ENCODE data around the gene ANGPTL2. TPM values are rescaled to one million over a fixed set of nuclear protein-coding genes. Genes with fewer than 3 reads are reported as not detected.
"Not testable (repeated sequence)": the region's sequence is repeated elsewhere in the genome, so short reads cannot be mapped to it uniquely, and the experiment has no call there.

ANGPTL2 gene, protein sequence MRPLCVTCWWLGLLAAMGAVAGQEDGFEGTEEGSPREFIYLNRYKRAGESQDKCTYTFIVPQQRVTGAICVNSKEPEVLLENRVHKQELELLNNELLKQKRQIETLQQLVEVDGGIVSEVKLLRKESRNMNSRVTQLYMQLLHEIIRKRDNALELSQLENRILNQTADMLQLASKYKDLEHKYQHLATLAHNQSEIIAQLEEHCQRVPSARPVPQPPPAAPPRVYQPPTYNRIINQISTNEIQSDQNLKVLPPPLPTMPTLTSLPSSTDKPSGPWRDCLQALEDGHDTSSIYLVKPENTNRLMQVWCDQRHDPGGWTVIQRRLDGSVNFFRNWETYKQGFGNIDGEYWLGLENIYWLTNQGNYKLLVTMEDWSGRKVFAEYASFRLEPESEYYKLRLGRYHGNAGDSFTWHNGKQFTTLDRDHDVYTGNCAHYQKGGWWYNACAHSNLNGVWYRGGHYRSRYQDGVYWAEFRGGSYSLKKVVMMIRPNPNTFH
- total RNA-seq (10 to 100 TPM; 36.7 to 44.8 TPM), polyA plus RNA-seq (10 to 100 TPM; 13.4 to 51.2 TPM)
- long read RNA-seq, donor 1, transcript ANGPTL2-202 (5 exons, 3,707 nt) = major isoform, 9 of 24 reads
- long read RNA-seq, donor 1, partial matches to known transcripts = 4 of 24 reads
- long read RNA-seq, donor 1, other reads (novel, unspliced or antisense) = 11 of 24 reads
- long read RNA-seq, donor 2, partial matches to known transcripts = 3 of 8 reads
- long read RNA-seq, donor 2, other reads (novel, unspliced or antisense) = 2 of 8 reads

GRCh38 chr9:127122176-127123063 lies at the start of gene ANGPTL2:
ANGPTL2 (minus strand) TSS chr9:127122635; CDS start chr9:127108731, 13,904 bp downstream.
- Histone ChIP-seq H3K27ac (ENCODE audit: low read depth in 1 of 2, low read length in 2 of 2) (peak within 1 kb of the TSS; percentile 78 to 81), H3K4me3 (ENCODE audit: low read length in 2 of 2) (peak within 1 kb of the TSS; percentile 21 to 28), H3K4me1 (ENCODE audit: control insufficient read depth in 1 of 2, insufficient read depth in 2 of 2, low read length in 2 of 2) (no peaks in the 10 kb centered on the region), H3K9me3 (ENCODE audit: control insufficient read depth, low read length) (no peaks in the 10 kb centered on the region), H3K27me3 (ENCODE audit: control insufficient read depth in 1 of 2, insufficient read depth in 2 of 2, low read length in 1 of 2) (no peaks in the 10 kb centered on the region), H3K36me3 (ENCODE audit: control insufficient read depth in 1 of 2, insufficient read depth in 2 of 2, low read length in 1 of 2) (no peaks in the 10 kb centered on the region)
- peak; percentile 95 to 96 for DNase-seq
- WGBS, 2 donors = 1 to 2% methylated on average over 32 to 43 of the region's 43 CpGs
- peak; percentile 94 for ATAC-seq (ENCODE audit: low FRiP score)
- intact Hi-C loops (cut with DNase I) = loop anchor here (5.0 to 10.0 kb wide), 2 partner anchors 65 to 158 kb away; no protein-coding TSS in a partner anchor

GRCh38 chr9:127171348-127171747 lies 48.9 kb upstream of the ANGPTL2 start:
- H3K36me3 ChIP-seq (ENCODE audit: control insufficient read depth in 1 of 2, insufficient read depth in 2 of 2, low read length in 1 of 2); H3K9me3 ChIP-seq (ENCODE audit: control insufficient read depth, low read length); H3K27ac ChIP-seq (ENCODE audit: low read depth in 1 of 2, low read length in 2 of 2); ATAC-seq (ENCODE audit: low FRiP score); H3K27me3 ChIP-seq (ENCODE audit: control insufficient read depth in 1 of 2, insufficient read depth in 2 of 2, low read length in 1 of 2); H3K4me1 ChIP-seq (ENCODE audit: control insufficient read depth in 1 of 2, insufficient read depth in 2 of 2, low read length in 2 of 2); H3K4me3 ChIP-seq (ENCODE audit: low read length in 2 of 2); intact Hi-C loops (cut with DNase I): not testable (repeated sequence)
- WGBS, 2 donors = 98 to 99% methylated on average over 9 of the region's 9 CpGs
- peak in 1 of 2 donors; percentile 36 for DNase-seq

DNA sequence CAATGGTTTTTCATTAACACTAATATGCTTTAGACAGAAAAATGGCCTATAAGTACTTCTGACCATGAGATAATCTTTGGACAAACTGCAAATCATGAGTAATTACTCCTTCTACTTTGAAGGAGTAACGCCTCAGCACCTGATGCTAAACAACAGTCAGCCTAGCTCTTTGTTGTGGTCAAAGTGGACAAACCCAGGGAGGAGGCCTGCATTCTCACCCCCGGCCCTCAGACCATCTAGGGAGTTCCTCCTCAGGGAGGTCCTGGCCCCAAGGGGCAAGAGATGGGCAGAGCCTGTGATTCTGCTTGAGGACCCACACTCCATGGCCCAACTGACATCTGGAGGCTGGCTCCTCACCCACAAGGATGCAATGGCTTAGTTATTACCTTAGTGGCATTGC lies 48.2 kb upstream of the ANGPTL2 start:
- Histone ChIP-seq H3K36me3 (ENCODE audit: control insufficient read depth in 1 of 2, insufficient read depth in 2 of 2, low read length in 1 of 2) (no peaks in the 10 kb centered on the region), H3K4me3 (ENCODE audit: low read length in 2 of 2) (no peak overlapping the region), H3K27ac (ENCODE audit: low read depth in 1 of 2, low read length in 2 of 2) (no peak overlapping the region), H3K27me3 (ENCODE audit: control insufficient read depth in 1 of 2, insufficient read depth in 2 of 2, low read length in 1 of 2) (no peaks in the 10 kb centered on the region), H3K9me3 (ENCODE audit: control insufficient read depth, low read length) (no peaks in the 10 kb centered on the region), H3K4me1 (ENCODE audit: control insufficient read depth in 1 of 2, insufficient read depth in 2 of 2, low read length in 2 of 2) (no peaks in the 10 kb centered on the region)
- DNase-seq (no peak), ATAC-seq (ENCODE audit: low FRiP score) (no peak)
- WGBS, 2 donors = 90 to 95% methylated on average over 2 of the region's 2 CpGs
- intact Hi-C loops (cut with DNase I) = no loop called here

GRCh38 chr9:127170103-127170502 lies 47.7 kb upstream of the ANGPTL2 start:
- intact Hi-C loops (cut with DNase I) = no loop called here
- H3K36me3 ChIP-seq (ENCODE audit: control insufficient read depth in 1 of 2, insufficient read depth in 2 of 2, low read length in 1 of 2) = no peaks in the 10 kb centered on the region
- no peaks in the 10 kb centered on the region for H3K9me3 ChIP-seq (ENCODE audit: control insufficient read depth, low read length)
- H3K27me3 ChIP-seq (ENCODE audit: control insufficient read depth in 1 of 2, insufficient read depth in 2 of 2, low read length in 1 of 2) = no peaks in the 10 kb centered on the region
- 95% methylated on average over 4 of the region's 4 CpGs for WGBS, 2 donors
- no peak overlapping the region for H3K27ac ChIP-seq (ENCODE audit: low read depth in 1 of 2, low read length in 2 of 2)
- H3K4me1 ChIP-seq (ENCODE audit: control insufficient read depth in 1 of 2, insufficient read depth in 2 of 2, low read length in 2 of 2) = no peaks in the 10 kb centered on the region
- no peak for ATAC-seq (ENCODE audit: low FRiP score)
- H3K4me3 ChIP-seq (ENCODE audit: low read length in 2 of 2) = no peak overlapping the region
- no peak for DNase-seq

DNA sequence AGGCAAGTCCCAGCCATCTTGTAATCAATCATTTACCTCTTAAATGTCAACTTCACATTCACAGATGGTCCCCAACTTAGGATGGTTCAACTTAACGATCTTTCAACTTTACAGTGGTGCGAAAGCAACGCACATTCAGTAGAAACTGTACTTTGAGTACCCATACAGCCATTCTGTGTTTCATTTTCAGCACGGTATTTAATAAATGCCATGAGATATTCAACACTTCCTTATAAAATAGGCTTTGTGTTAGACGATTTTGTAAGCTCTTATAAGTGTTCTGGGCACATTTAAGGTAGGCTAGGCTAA lies 47.1 kb upstream of the ANGPTL2 start:
- DNase-seq = no peak
- H3K27me3 ChIP-seq (ENCODE audit: control insufficient read depth in 1 of 2, insufficient read depth in 2 of 2, low read length in 1 of 2) = no peaks in the 10 kb centered on the region
- no peaks in the 10 kb centered on the region for H3K9me3 ChIP-seq (ENCODE audit: control insufficient read depth, low read length)
- no peaks in the 10 kb centered on the region for H3K36me3 ChIP-seq (ENCODE audit: control insufficient read depth in 1 of 2, insufficient read depth in 2 of 2, low read length in 1 of 2)
- 69 to 70% methylated on average over 5 of the region's 5 CpGs for WGBS, 2 donors
- no peak for ATAC-seq (ENCODE audit: low FRiP score)
- H3K4me3 ChIP-seq (ENCODE audit: low read length in 2 of 2) = no peak overlapping the region
- no peaks in the 10 kb centered on the region for H3K4me1 ChIP-seq (ENCODE audit: control insufficient read depth in 1 of 2, insufficient read depth in 2 of 2, low read length in 2 of 2)
- intact Hi-C loops (cut with DNase I) = no loop called here
- H3K27ac ChIP-seq (ENCODE audit: low read depth in 1 of 2, low read length in 2 of 2) = no peak overlapping the region

- Histone ChIP-seq H3K4me1 (ENCODE audit: control insufficient read depth in 1 of 2, insufficient read depth in 2 of 2, low read length in 2 of 2) (no peaks in the 10 kb centered on the region), H3K36me3 (ENCODE audit: control insufficient read depth in 1 of 2, insufficient read depth in 2 of 2, low read length in 1 of 2) (no peaks in the 10 kb centered on the region), H3K27ac (ENCODE audit: low read depth in 1 of 2, low read length in 2 of 2) (no peak overlapping the region), H3K27me3 (ENCODE audit: control insufficient read depth in 1 of 2, insufficient read depth in 2 of 2, low read length in 1 of 2) (no peaks in the 10 kb centered on the region), H3K9me3 (ENCODE audit: control insufficient read depth, low read length) (no peaks in the 10 kb centered on the region), H3K4me3 (ENCODE audit: low read length in 2 of 2) (no peak overlapping the region)
- DNase-seq = no peak
- peak; percentile 41 for ATAC-seq (ENCODE audit: low FRiP score)
- WGBS, 2 donors = 80 to 81% methylated on average over 10 of the region's 10 CpGs
- intact Hi-C loops (cut with DNase I) = no loop called here
Measured at GRCh38 chr9:127168756-127169574, 46.5 kb upstream of the ANGPTL2 start.

DNA sequence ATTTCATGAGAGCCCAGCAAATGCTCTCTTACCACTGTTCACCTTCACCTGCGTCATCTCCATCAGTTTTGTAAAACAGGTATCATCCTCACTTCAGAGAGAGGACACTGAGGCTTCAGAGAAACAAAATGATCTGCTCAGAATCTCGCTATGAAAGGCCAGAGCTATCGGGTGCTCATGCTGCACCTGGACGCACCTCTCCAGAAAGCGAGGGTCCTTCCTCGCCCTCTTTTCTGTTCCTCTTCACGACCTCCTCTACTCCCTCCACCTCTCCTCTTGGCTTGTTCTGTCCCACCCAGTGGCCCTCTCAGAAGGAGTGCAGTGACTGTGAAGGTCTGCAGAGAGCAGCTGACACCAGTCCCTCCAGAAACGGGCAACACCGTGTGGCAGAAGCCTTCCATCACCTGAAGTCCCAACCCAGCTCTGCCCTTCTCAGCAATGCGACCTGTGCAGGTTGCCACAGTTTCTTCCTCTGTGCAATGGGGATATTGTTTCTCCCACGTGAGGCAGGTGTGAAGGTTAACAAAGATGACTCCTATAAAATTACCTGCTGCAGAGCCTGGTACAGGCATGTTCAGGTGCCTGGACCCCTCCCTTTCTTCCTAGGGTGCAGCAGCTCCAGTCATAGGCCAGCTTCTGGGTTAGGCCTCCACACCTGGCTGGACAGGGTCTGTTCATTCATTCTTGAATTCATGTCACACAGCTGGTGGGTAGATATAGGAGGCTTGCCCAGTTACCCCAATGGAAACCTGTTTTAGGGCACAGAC lies 45.3 kb upstream of the ANGPTL2 start:
- H3K27ac ChIP-seq (ENCODE audit: low read depth in 1 of 2, low read length in 2 of 2) = no peak overlapping the region
- ATAC-seq (ENCODE audit: low FRiP score) = no peak
- DNase-seq = no peak
- no peaks in the 10 kb centered on the region for H3K9me3 ChIP-seq (ENCODE audit: control insufficient read depth, low read length)
- H3K36me3 ChIP-seq (ENCODE audit: control insufficient read depth in 1 of 2, insufficient read depth in 2 of 2, low read length in 1 of 2) = no peaks in the 10 kb centered on the region
- 96 to 97% methylated on average over 11 of the region's 11 CpGs for WGBS, 2 donors
- intact Hi-C loops (cut with DNase I) = no loop called here
- no peaks in the 10 kb centered on the region for H3K4me1 ChIP-seq (ENCODE audit: control insufficient read depth in 1 of 2, insufficient read depth in 2 of 2, low read length in 2 of 2)
- H3K4me3 ChIP-seq (ENCODE audit: low read length in 2 of 2) = no peak overlapping the region
- H3K27me3 ChIP-seq (ENCODE audit: control insufficient read depth in 1 of 2, insufficient read depth in 2 of 2, low read length in 1 of 2) = no peaks in the 10 kb centered on the region
